ENCODE data around the gene CTBP2.
"Not testable (repeated sequence)": the region's sequence is repeated elsewhere in the genome, so short reads cannot be mapped to it uniquely, and the experiment has no call there.

CTBP2 gene

GRCh38 chr10:125158601-125159485, 1.5 kb downstream of the CTBP2 start:
- peak; percentile 56 for DNase-seq

- no peak for DNase-seq
Measured at GRCh38 chr10:125158275-125158600, 2.1 kb downstream of the CTBP2 start.

GRCh38 chr10:125157505-125157904, 2.9 kb downstream of the CTBP2 start:
- DNase-seq = peak; percentile 35

- no peak for DNase-seq
Measured at GRCh38 chr10:125156739-125157480, 3.5 kb downstream of the CTBP2 start.

- no peak for DNase-seq
Measured at GRCh38 chr10:125156196-125156595, 4.2 kb downstream of the CTBP2 start.

- peak; percentile 32 for DNase-seq
Measured at GRCh38 chr10:125155101-125155500, 5.3 kb downstream of the CTBP2 start.

- no peak for DNase-seq
Measured at GRCh38 chr10:125154529-125154928, 5.8 kb downstream of the CTBP2 start.

- DNase-seq = peak; percentile 32
Measured at GRCh38 chr10:125153703-125154490, 6.5 kb downstream of the CTBP2 start.

- DNase-seq = no peak
Measured at GRCh38 chr10:125152450-125153368, 7.7 kb downstream of the CTBP2 start.

GRCh38 chr10:125151553-125152449, 8.6 kb downstream of the CTBP2 start:
- no peak for DNase-seq

- DNase-seq = no peak
Measured at GRCh38 chr10:125151170-125151552, 9.2 kb downstream of the CTBP2 start.

GRCh38 chr10:125150376-125151083, 9.8 kb downstream of the CTBP2 start:
- DNase-seq = not testable (repeated sequence)

GRCh38 chr10:125149680-125150047, 10.7 kb downstream of the CTBP2 start:
- DNase-seq = no peak

- DNase-seq = peak; percentile 75
Measured at GRCh38 chr10:125149036-125149679, 11.2 kb downstream of the CTBP2 start.

- DNase-seq = no peak
Measured at GRCh38 chr10:125148528-125148927, 11.8 kb downstream of the CTBP2 start.

- DNase-seq = no peak
Measured at GRCh38 chr10:125147971-125148439, 12.4 kb downstream of the CTBP2 start.

GRCh38 chr10:125146791-125147579, 13.4 kb downstream of the CTBP2 start:
- DNase-seq = peak; percentile 68

- DNase-seq = no peak
Measured at GRCh38 chr10:125145636-125146035, 14.7 kb downstream of the CTBP2 start.
